ENCODE measurements around the gene IQGAP3.

Gene IQGAP3

GRCh38 chr1:156482276-156482675, 90.1 kb downstream of the IQGAP3 start:
- TF ChIP-seq CTCF (conservative IDR thresholded peaks at IDR 0.05; ENCODE audit: control insufficient read depth, insufficient read depth, low read depth, low read length) = no peak
- no peak overlapping the region for H3K4me3 ChIP-seq (ENCODE audit: control insufficient read depth, low read depth, low read length)
- no peak for DNase-seq (ENCODE audit: low read depth)

- no peak overlapping the region for H3K4me3 ChIP-seq (ENCODE audit: control insufficient read depth, low read depth, low read length)
- no peak for DNase-seq (ENCODE audit: low read depth)
- TF ChIP-seq CTCF (conservative IDR thresholded peaks at IDR 0.05; ENCODE audit: control insufficient read depth, insufficient read depth, low read depth, low read length) = no peak
Observed at GRCh38 chr1:156481527-156481926, 90.8 kb downstream of the IQGAP3 start.

- TF ChIP-seq CTCF (conservative IDR thresholded peaks at IDR 0.05; ENCODE audit: control insufficient read depth, insufficient read depth, low read depth, low read length) = peak; percentile 54
- peak; percentile 49 for DNase-seq (ENCODE audit: low read depth)
- no peak overlapping the region for H3K4me3 ChIP-seq (ENCODE audit: control insufficient read depth, low read depth, low read length)
Observed at GRCh38 chr1:156480411-156481192, 91.8 kb downstream of the IQGAP3 start.

GRCh38 chr1:156480016-156480370, 92.4 kb downstream of the IQGAP3 start:
- TF ChIP-seq CTCF (conservative IDR thresholded peaks at IDR 0.05; ENCODE audit: control insufficient read depth, insufficient read depth, low read depth, low read length) = peak; percentile 19
- H3K4me3 ChIP-seq (ENCODE audit: control insufficient read depth, low read depth, low read length) = no peak overlapping the region
- no peak for DNase-seq (ENCODE audit: low read depth)

GRCh38 chr1:156479093-156480015, 93.0 kb downstream of the IQGAP3 start:
- no peak for TF ChIP-seq CTCF (conservative IDR thresholded peaks at IDR 0.05; ENCODE audit: control insufficient read depth, insufficient read depth, low read depth, low read length)
- no peak for DNase-seq (ENCODE audit: low read depth)
- no peak overlapping the region for H3K4me3 ChIP-seq (ENCODE audit: control insufficient read depth, low read depth, low read length)

GRCh38 chr1:156478250-156478627, 94.1 kb downstream of the IQGAP3 start:
- no peak for DNase-seq (ENCODE audit: low read depth)
- no peak for TF ChIP-seq CTCF (conservative IDR thresholded peaks at IDR 0.05; ENCODE audit: control insufficient read depth, insufficient read depth, low read depth, low read length)
- no peak overlapping the region for H3K4me3 ChIP-seq (ENCODE audit: control insufficient read depth, low read depth, low read length)

Measured in fibroblast of mammary gland (primary cell).